WI38 (cell line): Measurements from ENCODE around the gene GREM2.

Experiments used
- H3K4me3 ChIP-seq: 2 replicates; pipeline ENCODE4 v1.5.1; 2011; ENCODE audit warnings: low read depth, mild to moderate bottlenecking, control low read depth, low read length
- TF ChIP-seq, protein P1 (sequence below): IDR thresholded peaks from 2 replicates; pipeline ENCODE4 v1.5.1; 2012; ENCODE audit warnings: low read depth, mild to moderate bottlenecking, control low read depth, low read length

Gene GREM2

DNA sequence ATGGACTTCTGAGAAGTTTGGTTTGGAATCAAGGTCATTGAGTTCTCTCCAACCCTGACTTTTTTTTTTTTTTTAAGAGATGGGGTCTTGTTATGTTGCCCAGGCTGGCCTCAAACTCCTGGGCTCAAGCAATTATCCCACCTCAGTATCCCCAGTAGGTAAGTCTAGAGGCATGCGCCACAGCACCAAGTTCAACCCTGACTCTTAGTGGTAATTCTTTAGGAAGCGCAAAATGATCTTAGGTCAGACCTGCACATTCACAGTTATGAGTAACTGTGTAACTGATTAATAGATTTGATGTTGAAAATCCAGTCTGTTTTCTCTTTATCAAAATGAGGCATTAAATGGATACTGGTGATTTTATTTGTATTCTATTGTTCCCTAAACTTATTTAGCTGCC lies 95.9 kb downstream of the GREM2 start:
- H3K4me3 ChIP-seq, result no peak overlapping the region
- TF ChIP-seq, protein P1, sequence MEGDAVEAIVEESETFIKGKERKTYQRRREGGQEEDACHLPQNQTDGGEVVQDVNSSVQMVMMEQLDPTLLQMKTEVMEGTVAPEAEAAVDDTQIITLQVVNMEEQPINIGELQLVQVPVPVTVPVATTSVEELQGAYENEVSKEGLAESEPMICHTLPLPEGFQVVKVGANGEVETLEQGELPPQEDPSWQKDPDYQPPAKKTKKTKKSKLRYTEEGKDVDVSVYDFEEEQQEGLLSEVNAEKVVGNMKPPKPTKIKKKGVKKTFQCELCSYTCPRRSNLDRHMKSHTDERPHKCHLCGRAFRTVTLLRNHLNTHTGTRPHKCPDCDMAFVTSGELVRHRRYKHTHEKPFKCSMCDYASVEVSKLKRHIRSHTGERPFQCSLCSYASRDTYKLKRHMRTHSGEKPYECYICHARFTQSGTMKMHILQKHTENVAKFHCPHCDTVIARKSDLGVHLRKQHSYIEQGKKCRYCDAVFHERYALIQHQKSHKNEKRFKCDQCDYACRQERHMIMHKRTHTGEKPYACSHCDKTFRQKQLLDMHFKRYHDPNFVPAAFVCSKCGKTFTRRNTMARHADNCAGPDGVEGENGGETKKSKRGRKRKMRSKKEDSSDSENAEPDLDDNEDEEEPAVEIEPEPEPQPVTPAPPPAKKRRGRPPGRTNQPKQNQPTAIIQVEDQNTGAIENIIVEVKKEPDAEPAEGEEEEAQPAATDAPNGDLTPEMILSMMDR, result no peak

DNA sequence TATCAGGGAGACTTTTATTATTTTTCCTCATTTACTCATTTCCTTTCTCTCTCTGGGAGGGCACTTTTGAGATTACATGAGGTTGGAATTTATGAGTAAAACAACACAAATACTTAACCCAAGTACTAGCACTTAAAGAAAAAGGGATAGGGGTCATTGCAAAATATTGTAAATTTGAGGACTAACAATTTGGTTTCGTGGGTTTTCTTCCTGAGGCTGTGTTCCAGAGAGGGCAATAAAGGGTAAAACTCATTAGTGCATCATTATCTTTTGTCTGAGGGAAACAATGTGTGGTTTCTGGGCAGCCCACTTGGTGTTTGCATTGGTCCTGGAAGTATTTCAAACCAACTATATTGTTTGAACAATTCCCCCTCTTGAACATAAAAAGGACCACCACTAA lies 96.5 kb downstream of the GREM2 start:
- no peak overlapping the region for H3K4me3 ChIP-seq
- TF ChIP-seq, protein P1, result no peak

DNA sequence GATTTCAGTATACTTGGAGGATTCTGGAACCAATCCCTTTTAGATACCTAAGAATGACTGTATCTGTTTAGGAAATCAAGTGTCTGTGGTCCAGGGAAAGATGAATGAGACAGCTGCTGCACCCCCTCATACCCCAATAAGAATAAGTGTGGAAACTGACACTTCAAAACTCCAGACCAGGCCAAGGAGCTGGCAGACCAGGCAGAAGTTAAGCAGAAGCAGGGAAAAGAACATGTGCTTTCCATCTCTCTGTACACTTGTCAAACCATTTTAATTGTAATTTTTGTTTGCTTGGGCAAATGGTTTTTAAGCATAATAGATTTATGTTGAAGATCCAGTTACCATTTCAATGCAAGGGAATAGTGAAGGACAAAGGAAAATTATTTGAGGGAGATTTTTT lies 100.2 kb downstream of the GREM2 start:
- TF ChIP-seq, protein P1, result no peak
- H3K4me3 ChIP-seq, result no peak overlapping the region

DNA sequence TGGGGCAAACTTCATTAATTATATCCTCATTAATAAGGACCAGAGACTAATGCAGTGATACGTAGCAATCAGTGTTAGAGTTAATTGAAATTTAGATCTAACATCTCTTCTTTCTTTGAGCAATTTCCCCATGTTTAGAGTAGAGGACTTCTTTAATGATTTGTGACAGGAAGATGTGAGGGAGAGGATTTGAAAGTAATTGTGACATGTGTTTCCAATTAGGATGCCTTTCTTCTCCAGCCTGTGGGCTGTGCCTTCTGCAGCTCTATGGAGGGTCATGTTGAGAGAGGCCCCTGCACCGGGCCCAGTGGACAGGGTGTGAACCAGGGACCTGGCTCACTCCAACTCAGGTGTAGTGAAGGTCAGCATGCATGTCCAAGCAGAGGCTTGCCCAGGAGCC lies 103.0 kb downstream of the GREM2 start:
- TF ChIP-seq, protein P1, result no peak
- no peak overlapping the region for H3K4me3 ChIP-seq

DNA sequence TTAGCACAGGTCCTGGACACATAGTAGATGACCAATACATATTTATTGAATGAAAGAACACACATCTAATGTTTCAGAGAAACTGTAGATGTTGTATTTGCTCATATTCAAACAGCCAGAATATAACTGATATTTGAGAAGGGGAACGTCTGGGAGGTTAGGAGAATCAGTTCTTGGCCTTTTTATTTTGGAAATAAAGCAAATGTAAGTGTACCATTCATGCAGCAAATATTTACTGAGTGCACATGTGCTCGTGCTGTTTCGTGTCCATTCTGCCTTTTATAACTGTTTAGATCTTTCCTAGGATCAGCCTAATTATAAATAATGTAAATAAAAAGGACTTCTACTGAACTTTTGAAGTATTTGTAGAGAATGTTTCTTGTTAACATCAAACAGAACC lies 103.8 kb downstream of the GREM2 start:
- no peak overlapping the region for H3K4me3 ChIP-seq
- TF ChIP-seq, protein P1, result no peak

DNA sequence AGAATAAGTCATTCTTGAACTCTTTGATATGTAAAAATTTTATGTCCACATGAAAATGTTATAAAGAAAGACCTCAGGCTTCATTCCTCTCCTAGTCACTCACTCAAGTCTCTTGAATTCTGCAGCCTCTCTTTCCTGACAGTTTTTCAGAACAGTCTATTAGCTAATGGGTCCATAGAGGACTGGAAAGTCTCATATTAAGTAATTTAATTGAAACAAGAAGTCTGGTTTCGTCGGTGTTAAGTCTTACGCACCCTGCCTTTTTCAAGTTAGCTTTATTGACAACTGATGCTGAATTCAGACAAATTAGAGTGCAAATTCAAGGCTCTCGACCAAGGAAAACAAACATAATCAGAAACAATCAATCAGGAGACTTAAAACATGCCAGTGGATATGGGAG lies 105.8 kb downstream of the GREM2 start:
- H3K4me3 ChIP-seq, result no peak overlapping the region
- TF ChIP-seq, protein P1, result no peak

DNA sequence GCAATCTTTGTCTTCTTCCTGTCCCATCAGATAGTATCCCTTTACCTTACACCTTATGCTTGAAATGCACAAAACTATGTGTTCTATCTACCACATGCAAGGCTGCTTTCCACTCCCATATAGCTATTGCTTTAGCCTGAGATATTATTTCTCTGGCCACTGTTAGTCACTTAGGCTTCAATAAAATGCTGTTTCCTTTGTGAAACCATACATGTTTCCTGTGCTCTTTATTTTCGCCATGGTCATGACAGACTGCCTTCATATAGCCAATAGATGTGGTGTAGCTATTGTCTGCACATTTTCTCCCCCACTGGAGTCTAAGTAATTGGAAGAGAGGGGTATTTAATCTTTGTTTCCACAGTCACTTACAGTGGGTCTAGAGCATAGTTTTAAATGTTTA lies 108.4 kb downstream of the GREM2 start:
- TF ChIP-seq, protein P1, result no peak

More for the DNA sequence above, 108.4 kb downstream of the GREM2 start:
- H3K4me3 ChIP-seq, result no peak overlapping the region
